ENCODE results near the gene ZNF525. TPM values are rescaled to one million over a fixed set of nuclear protein-coding genes. Genes with fewer than 3 reads are reported as not detected.
"Not testable (repeated sequence)": the region's sequence is repeated elsewhere in the genome, so short reads cannot be mapped to it uniquely, and the experiment has no call there.

The ZNF525 gene
- total and polyA plus RNA-seq, 9 of the 15 experiments (the other 6 are each of a cell fraction or from before 2014, with no cell fraction given), result 1.5 to 12.0 (median 6.7) TPM

- TF ChIP-seq OTX1 (CRISPR knock-in tag; IDR thresholded peaks at IDR 0.05), result 0 out of 2 replicates have a peak, but pooled peaks have one; percentile 39
- 0 out of 2 replicates have a peak, but pooled peaks have one; percentile 63 for TF ChIP-seq HDGF (IDR thresholded peaks at IDR 0.05)
- TF ChIP-seq, protein P1, sequence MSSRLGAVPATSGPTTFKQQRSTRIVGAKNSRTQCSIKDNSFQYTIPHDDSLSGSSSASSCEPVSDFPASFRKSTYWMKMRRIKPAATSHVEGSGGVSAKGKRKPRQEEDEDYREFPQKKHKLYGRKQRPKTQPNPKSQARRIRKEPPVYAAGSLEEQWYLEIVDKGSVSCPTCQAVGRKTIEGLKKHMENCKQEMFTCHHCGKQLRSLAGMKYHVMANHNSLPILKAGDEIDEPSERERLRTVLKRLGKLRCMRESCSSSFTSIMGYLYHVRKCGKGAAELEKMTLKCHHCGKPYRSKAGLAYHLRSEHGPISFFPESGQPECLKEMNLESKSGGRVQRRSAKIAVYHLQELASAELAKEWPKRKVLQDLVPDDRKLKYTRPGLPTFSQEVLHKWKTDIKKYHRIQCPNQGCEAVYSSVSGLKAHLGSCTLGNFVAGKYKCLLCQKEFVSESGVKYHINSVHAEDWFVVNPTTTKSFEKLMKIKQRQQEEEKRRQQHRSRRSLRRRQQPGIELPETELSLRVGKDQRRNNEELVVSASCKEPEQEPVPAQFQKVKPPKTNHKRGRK (tag; IDR thresholded peaks at IDR 0.05), result 0 out of 2 replicates have a peak, but pooled peaks have one; percentile 26
- H3K9me3 ChIP-seq (replicated peaks; ENCODE audit: control insufficient read depth, insufficient read depth, low read depth, low read length); DNase-seq (ENCODE audit: extremely low read depth in 1 of 4, low spot score in 3 of 4); H4K20me1 ChIP-seq (replicated peaks; ENCODE audit: control insufficient read depth, insufficient read depth, low read length); FAIRE-seq; H3K27me3 ChIP-seq (ENCODE audit: control insufficient read depth in 2 of 2, insufficient read depth in 2 of 2, low read length in 2 of 2); CTCF ChIA-PET (ENCODE audit: low intra/inter-chr PET ratio); H3K9me1 ChIP-seq (ENCODE audit: control insufficient read depth, insufficient read depth, low read length); in situ Hi-C loops (cut with MboI); intact Hi-C loops (cut with micrococcal nuclease): not testable (repeated sequence)
- H3K4me2 ChIP-seq (ENCODE audit: insufficient read depth, low read length), result peak overlapping the region; percentile 85
- WGBS (ENCODE audit: insufficient coverage, low coverage, missing lambda C conversion rate), result 10% methylated on average over 9 of the region's 9 CpGs
- BruUV-seq (replicated peaks), result TSS peak; percentile 62
- H3K4me1 ChIP-seq (replicated peaks in 1 of 2; ENCODE audit: control insufficient read depth in 2 of 2, insufficient read depth in 2 of 2, low read length in 2 of 2), result peaks cover 8 to 12% of the 10 kb centered on the region in 2 experiments; a peak in 4 of 5 replicates
- H3K36me3 ChIP-seq (ENCODE audit: control insufficient read depth, insufficient read depth, low read length), result peaks cover 23% of the 10 kb centered on the region; the same call in 2 of the 3 replicates
- ATAC-seq, result peak; percentile 43
- peak overlapping the region; percentile 87 to 92 for H3K9ac ChIP-seq (ENCODE audit: insufficient read depth in 1 of 2, low read depth in 2 of 2, low read length in 2 of 2)
- POLR2A ChIA-PET, result interaction anchor here (1.2 kb wide), 1 partner anchor 43 kb away, joined by 3 read pairs; no protein-coding TSS in a partner anchor
- H2AFZ ChIP-seq (ENCODE audit: low read depth, low read length), result peak overlapping the region; percentile 90; the same call in 1 of the 2 replicates
- H3K79me2 ChIP-seq (ENCODE audit: control insufficient read depth, insufficient read depth, low read length), result peaks cover 18% of the 10 kb centered on the region
- peak overlapping the region; percentile 67 for H3K4me3 ChIP-seq
- peak overlapping the region; percentile 82; the same call in 2 of the 3 replicates for H3K27ac ChIP-seq (ENCODE audit: extremely low read depth, low read depth, low read length)
Observed at GRCh38 chr19:53395840-53396524, 30.5 kb downstream of the ZNF525 start.

Data from K562 (cell line).